IMR-90 (cell line): Measurements from ENCODE around the gene GSE1. TPM values are rescaled to one million over a fixed set of nuclear protein-coding genes. Genes with fewer than 3 reads are reported as not detected.

ENCODE experiments used
- ATAC-seq: fragments of 200-7000 bp; cut with Tn5 transposase; 2 replicates; pipeline ENCODE4 v1.9.1; 2020; ENCODE audit warnings: low read depth, mild to moderate bottlenecking, moderate library complexity
- BruUV-seq: library from RNA; stranded (reverse); fragments of 400-500 nt; replicated peaks from 2 replicates; lab custom pipeline; 2021; lab: Mats Ljungman, UMichigan
- CTCF ChIA-PET: fragments of 300-600 bp; formaldehyde crosslinking; extraction: SDS; loops from one replicate; lab custom pipeline; 2021; ENCODE audit warnings: antibody characterized with exemption; lab: Yijun Ruan, JAX
- POLR2A ChIA-PET: fragments of 300-600 bp; sonication (Branson Sonifier 250); formaldehyde crosslinking; loops from one replicate; lab custom pipeline; 2022; ENCODE audit warnings: antibody characterized with exemption; ENCODE audit not compliant: unreplicated experiment; lab: Charles Lee
- DNase-seq: peaks from one replicate; pipeline ENCODE4 v3.0.0; 2013
- H2AFZ ChIP-seq: replicated peaks from 2 replicates; pipeline ENCODE3; 2013; ENCODE audit warnings: low read length, mild to moderate bottlenecking; ENCODE audit not compliant: poor library complexity
- H2AK5ac ChIP-seq: 2 replicates; pipeline ENCODE4 v1.6.1; 2013; ENCODE audit warnings: low read depth, low read length, inconsistent platforms
- H2AK9ac ChIP-seq: replicated peaks from 2 replicates; pipeline ENCODE3; 2013; ENCODE audit warnings: mild to moderate bottlenecking, low read depth, low read length, moderate library complexity; ENCODE audit not compliant: poor library complexity
- H2BK120ac ChIP-seq: 2 replicates; pipeline ENCODE4 v1.6.1; 2013; ENCODE audit warnings: low read depth, low read length, inconsistent platforms
- H2BK15ac ChIP-seq: 3 replicates; pipeline ENCODE4 v1.6.1; 2013; ENCODE audit warnings: low read depth, low read length, inconsistent platforms
- H2BK20ac ChIP-seq: 2 replicates; pipeline ENCODE4 v1.6.1; 2013; ENCODE audit warnings: low read depth, mild to moderate bottlenecking, inconsistent platforms, low read length, moderate library complexity
- H2BK5ac ChIP-seq: 2 replicates; pipeline ENCODE4 v1.6.1; 2013; ENCODE audit warnings: mild to moderate bottlenecking, low read depth, low read length, inconsistent platforms; ENCODE audit not compliant: poor library complexity, severe bottlenecking
- H3K14ac ChIP-seq: replicated peaks from 2 replicates; pipeline ENCODE4 v1.6.1; 2013; ENCODE audit warnings: low read depth, low read length, inconsistent platforms
- H3K18ac ChIP-seq: 2 replicates; pipeline ENCODE4 v1.6.1; 2013; ENCODE audit warnings: low read depth, low read length, control low read depth
- H3K23ac ChIP-seq: 2 replicates; pipeline ENCODE4 v1.6.1; 2013; ENCODE audit warnings: low read depth, low read length, inconsistent platforms
- H3K27ac ChIP-seq: 2 replicates; pipeline ENCODE4 v1.5.1; 2013; ENCODE audit warnings: mild to moderate bottlenecking, control low read depth, low read length; ENCODE audit not compliant: insufficient read depth
- H3K27me3 ChIP-seq: 2 replicates; pipeline ENCODE4 v1.6.1; 2013; ENCODE audit warnings: low read length; ENCODE audit not compliant: control insufficient read depth, insufficient read depth
- H3K36me3 ChIP-seq: 2 replicates; pipeline ENCODE4 v1.6.1; 2013; ENCODE audit warnings: low read length, mixed read lengths; ENCODE audit not compliant: control insufficient read depth, insufficient read depth
- H3K4ac ChIP-seq: 2 replicates; pipeline ENCODE4 v1.6.1; 2013; ENCODE audit warnings: low read depth, low read length, inconsistent platforms
- H3K4me1 ChIP-seq: 2 replicates; pipeline ENCODE4 v1.6.1; 2013; ENCODE audit warnings: low read length, mixed read lengths; ENCODE audit not compliant: control insufficient read depth, insufficient read depth
- H3K4me2 ChIP-seq: 2 replicates; pipeline ENCODE4 v1.6.1; 2013; ENCODE audit warnings: low read depth, mild to moderate bottlenecking, control low read depth, low read length, moderate library complexity
- H3K4me3 ChIP-seq: 2 replicates; pipeline ENCODE4 v1.5.1; 2013; ENCODE audit warnings: low read depth, mild to moderate bottlenecking, control low read depth, low read length, moderate library complexity; ENCODE audit not compliant: insufficient read depth
- H3K56ac ChIP-seq: 2 replicates; pipeline ENCODE4 v1.6.1; 2013; ENCODE audit warnings: low read length, inconsistent platforms; ENCODE audit not compliant: insufficient read depth; ENCODE audit errors: extremely low read depth
- H3K79me1 ChIP-seq, 2 experiments: 2 replicates each; pipeline ENCODE4 v1.6.1; 2013; ENCODE audit warnings: low read length in 2 of 2, inconsistent platforms in 1 of 2, low read depth in 1 of 2
- H3K9ac ChIP-seq: 2 replicates; pipeline ENCODE4 v1.6.1; 2013; ENCODE audit warnings: low read depth, low read length, control low read depth
- H3K9me1 ChIP-seq: 2 replicates; pipeline ENCODE4 v1.6.1; 2013; ENCODE audit warnings: low read length, inconsistent platforms; ENCODE audit not compliant: insufficient read depth
- H3K9me3 ChIP-seq: 2 replicates; pipeline ENCODE4 v1.6.1; 2013; ENCODE audit warnings: low read length; ENCODE audit not compliant: control insufficient read depth, insufficient read depth
- H4K20me1 ChIP-seq: 2 replicates; pipeline ENCODE4 v1.6.1; 2013; ENCODE audit warnings: low read length, inconsistent platforms; ENCODE audit not compliant: insufficient read depth
- H4K5ac ChIP-seq: 2 replicates; pipeline ENCODE4 v1.6.1; 2013; ENCODE audit warnings: mild to moderate bottlenecking, low read depth, low read length, control low read depth
- H4K8ac ChIP-seq, 2 experiments: 2 replicates each; pipeline ENCODE4 v1.6.1; 2013; ENCODE audit warnings: low read depth in 2 of 2, low read length in 2 of 2, control low read depth in 1 of 2, inconsistent platforms in 1 of 2
- H4K91ac ChIP-seq: 2 replicates; pipeline ENCODE4 v1.6.1; 2013; ENCODE audit warnings: low read depth, low read length, inconsistent platforms; ENCODE audit not compliant: insufficient read depth
- WGBS, 2 experiments: methylation state at CpG; one replicate each; pipeline versions ENCODE4 v1.1.5 to v1.1.7; 2013; ENCODE audit warnings: missing lambda C conversion rate in 2 of 2; ENCODE audit not compliant: insufficient read length in 1 of 2; ENCODE audit errors: extremely low coverage in 2 of 2; 5-methylcytosine and 5-hydroxymethylcytosine counted together
- dilution Hi-C: fragments of 300-500 bp; cut with HindIII; formaldehyde crosslinking; loops from one replicate; pipeline ENCODE4 v1.14.3; 2018; ENCODE audit warnings: low sequenced_read_pairs; ENCODE audit not compliant: unreplicated experiment
- in situ Hi-C: fragments of 300-500 bp; cut with MboI; formaldehyde crosslinking; loops from 3 replicates; pipeline ENCODE4 v1.14.3; 2019; ENCODE audit warnings: low sequenced_read_pairs, inconsistent platforms, mixed read lengths
- intact Hi-C: fragments of 100-400 bp; cut with micrococcal nuclease; formaldehyde crosslinking; loops from 2 replicates; pipeline ENCODE4 v1.10.0; 2022
- polyA plus RNA-seq, 3 experiments: library from polyadenylated mRNA; depleted of rRNA; stranded (reverse); fragments of >200 nt; gene quantifications; 2 replicates each; pipeline ENCODE4 v1.2.3, GENCODE V29; 2012; ENCODE audit warnings: low replicate concordance in 1 of 3
- total RNA-seq: library from RNA; depleted of rRNA; stranded (reverse); fragments of >200 nt; gene quantifications from 2 replicates; pipeline ENCODE4 v1.2.3, GENCODE V29; 2012
- TF ChIP-seq, protein P1 (sequence below): fragments of 150-350 bp; IDR thresholded peaks from 2 replicates; pipeline ENCODE4 v1.6.1; 2017; ENCODE audit warnings: mild to moderate bottlenecking, antibody characterized with exemption, low read length, low read depth

The GSE1 gene
- total and polyA plus RNA-seq, 2 of the 4 experiments (the other 2 are of a cell fraction): 14.9 to 25.5 TPM

DNA sequence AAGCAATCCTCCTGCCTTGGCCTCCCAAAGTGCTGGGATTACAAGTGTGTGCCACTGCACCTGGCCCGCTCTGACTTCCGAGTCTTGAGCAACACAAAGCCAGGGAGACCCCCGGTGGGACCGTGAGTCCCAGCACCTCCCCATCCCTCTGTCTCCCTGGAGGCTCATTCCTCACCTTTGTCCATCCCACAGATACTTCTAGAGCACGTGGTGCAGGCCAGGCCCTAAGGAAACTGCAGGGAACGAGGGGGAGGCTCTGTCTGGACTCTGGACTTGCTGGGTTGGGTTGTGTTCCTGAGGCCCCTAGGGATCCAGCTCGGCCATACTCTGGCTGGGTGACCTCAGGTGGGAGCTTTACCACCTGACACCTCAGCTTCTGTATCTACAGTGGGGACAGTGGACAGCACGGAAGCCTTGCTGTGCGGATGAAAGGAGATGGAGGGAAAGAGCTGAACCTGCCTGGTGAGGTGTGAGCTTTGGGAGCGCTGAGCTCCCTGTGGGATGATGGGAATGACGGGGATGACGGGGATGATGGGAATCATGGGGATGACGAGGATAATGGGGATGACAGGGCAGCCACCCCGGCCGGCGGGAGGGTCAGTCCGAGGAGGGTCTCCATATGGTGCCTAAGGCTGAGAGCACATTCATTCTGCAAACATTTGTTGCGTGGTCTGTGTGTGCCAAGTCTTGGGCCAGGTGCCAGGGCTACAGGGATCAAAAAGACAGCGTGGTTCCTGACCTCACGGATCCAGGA, 111.2 kb downstream of the GSE1 start:
- Histone ChIP-seq H2AK5ac (no peak overlapping the region), H3K9me3 (no peaks in the 10 kb centered on the region; the same call in 1 of the 2 replicates), H2AK9ac (no peak overlapping the region), H2AFZ (no peak overlapping the region), H3K79me1 (peaks cover 0 to 7% of the 10 kb centered on the region in 2 experiments; a peak in 2 of 4 replicates), H3K9me1 (no peaks in the 10 kb centered on the region), H3K14ac (no peak overlapping the region), H3K18ac (no peak overlapping the region), H3K23ac (no peak overlapping the region), H2BK20ac (no peak overlapping the region), H3K4ac (no peak overlapping the region), H3K9ac (no peak overlapping the region), H4K5ac (no peak overlapping the region), H3K27ac (no peak overlapping the region), H3K56ac (no peak overlapping the region), H3K4me1 (no peaks in the 10 kb centered on the region), H2BK15ac (no peak overlapping the region), H4K91ac (no peak overlapping the region), H4K8ac (no peak overlapping the region), H3K27me3 (no peaks in the 10 kb centered on the region), H3K4me2 (no peak overlapping the region), H3K36me3 (peaks cover 2% of the 10 kb centered on the region; the same call in 1 of the 2 replicates), H2BK120ac (no peak overlapping the region), H3K4me3 (no peak overlapping the region), H4K20me1 (peaks cover 3% of the 10 kb centered on the region; the same call in 1 of the 2 replicates), H2BK5ac (no peak overlapping the region)
- DNase-seq: no peak
- in situ Hi-C loops: no loop called here
- BruUV-seq: no TSS peak
- no peak for ATAC-seq
- WGBS, 2 experiments: 88% methylated on average over 9 of the region's 20 CpGs; no CpG with 5 or more reads in 1 of the 2 experiments
- CTCF ChIA-PET: no interaction called here
- dilution Hi-C loops: no loop called here
- TF ChIP-seq, protein P1, sequence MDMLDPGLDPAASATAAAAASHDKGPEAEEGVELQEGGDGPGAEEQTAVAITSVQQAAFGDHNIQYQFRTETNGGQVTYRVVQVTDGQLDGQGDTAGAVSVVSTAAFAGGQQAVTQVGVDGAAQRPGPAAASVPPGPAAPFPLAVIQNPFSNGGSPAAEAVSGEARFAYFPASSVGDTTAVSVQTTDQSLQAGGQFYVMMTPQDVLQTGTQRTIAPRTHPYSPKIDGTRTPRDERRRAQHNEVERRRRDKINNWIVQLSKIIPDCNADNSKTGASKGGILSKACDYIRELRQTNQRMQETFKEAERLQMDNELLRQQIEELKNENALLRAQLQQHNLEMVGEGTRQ: no peak
- POLR2A ChIA-PET: no interaction called here
- intact Hi-C loops: no loop called here
